Trophoblast cell (in vitro differentiated cells and primary cell): ENCODE results near the gene OSM.

Source experiments
- DNase-seq, 2 donors: peaks; one replicate each; pipeline ENCODE4 v3.0.0-alpha.2; 2016
- H2AFZ ChIP-seq: 2 replicates; pipeline ENCODE4 v1.6.1; 2013; ENCODE audit warnings: low read length, moderate library complexity, mild to moderate bottlenecking; ENCODE audit not compliant: insufficient read depth, poor library complexity
- H2AK5ac ChIP-seq: 2 replicates; pipeline ENCODE4 v1.6.1; 2013; ENCODE audit warnings: mild to moderate bottlenecking, low read length
- H2BK120ac ChIP-seq: 2 replicates; pipeline ENCODE4 v1.6.1; 2013; ENCODE audit warnings: low read length, mild to moderate bottlenecking, moderate library complexity; ENCODE audit not compliant: insufficient read depth, poor library complexity
- H2BK12ac ChIP-seq: 2 replicates; pipeline ENCODE4 v1.6.1; 2013; ENCODE audit warnings: mild to moderate bottlenecking, low read length, moderate library complexity
- H2BK5ac ChIP-seq: 2 replicates; pipeline ENCODE4 v1.6.1; 2013; ENCODE audit warnings: low read length, low read depth, moderate library complexity, mild to moderate bottlenecking; ENCODE audit not compliant: poor library complexity
- H3K14ac ChIP-seq: 2 replicates; pipeline ENCODE4 v1.6.1; 2013; ENCODE audit warnings: mild to moderate bottlenecking, low read length
- H3K18ac ChIP-seq: 2 replicates; pipeline ENCODE4 v1.6.1; 2013; ENCODE audit warnings: mild to moderate bottlenecking, low read length
- H3K23ac ChIP-seq: 2 replicates; pipeline ENCODE4 v1.6.1; 2013; ENCODE audit warnings: low read length
- H3K27ac ChIP-seq: 2 replicates; pipeline ENCODE4 v1.5.1; 2013; ENCODE audit warnings: low read depth, mild to moderate bottlenecking, inconsistent platforms, low read length, moderate library complexity
- H3K27me3 ChIP-seq: 2 replicates; pipeline ENCODE4 v1.6.1; 2013; ENCODE audit warnings: inconsistent platforms, mild to moderate bottlenecking, low read length, moderate library complexity; ENCODE audit not compliant: insufficient read depth
- H3K36me3 ChIP-seq, 2 experiments: 1 replicate in 1 of 2; 2 replicates in 1 of 2; pipeline ENCODE4 v1.6.1; 2013; ENCODE audit warnings: low read length in 2 of 2, mild to moderate bottlenecking in 2 of 2, moderate library complexity in 1 of 2; ENCODE audit not compliant: insufficient read depth in 2 of 2, control insufficient read depth in 1 of 2
- H3K4ac ChIP-seq: 2 replicates; pipeline ENCODE4 v1.6.1; 2013; ENCODE audit warnings: low read depth, mild to moderate bottlenecking, low read length, moderate library complexity
- H3K4me1 ChIP-seq, 2 experiments: 1 replicate in 1 of 2; 2 replicates in 1 of 2; pipeline ENCODE4 v1.6.1; 2013; ENCODE audit warnings: low read length in 2 of 2, mild to moderate bottlenecking in 2 of 2, moderate library complexity in 1 of 2; ENCODE audit not compliant: insufficient read depth in 2 of 2, control insufficient read depth in 1 of 2
- H3K4me2 ChIP-seq: 2 replicates; pipeline ENCODE4 v1.6.1; 2013; ENCODE audit warnings: inconsistent platforms, mild to moderate bottlenecking, low read length, moderate library complexity
- H3K4me3 ChIP-seq: 2 replicates; pipeline ENCODE4 v1.5.1; 2013; ENCODE audit warnings: mild to moderate bottlenecking, low read depth, low read length, inconsistent platforms
- H3K79me1 ChIP-seq: one replicate; pipeline ENCODE4 v1.6.1; 2013; ENCODE audit warnings: low read length
- H3K79me2 ChIP-seq: 2 replicates; pipeline ENCODE4 v1.6.1; 2013; ENCODE audit warnings: low read length, mild to moderate bottlenecking; ENCODE audit not compliant: control insufficient read depth, insufficient read depth, poor library complexity
- H3K9ac ChIP-seq: 2 replicates; pipeline ENCODE4 v1.6.1; 2013; ENCODE audit warnings: mild to moderate bottlenecking, low read length
- H3K9me3 ChIP-seq: 2 replicates; pipeline ENCODE4 v1.6.1; 2013; ENCODE audit warnings: low read depth, mild to moderate bottlenecking, control low read depth, inconsistent platforms, low read length; ENCODE audit not compliant: insufficient read depth
- H4K12ac ChIP-seq: 2 replicates; pipeline ENCODE4 v1.6.1; 2013; ENCODE audit warnings: low read depth, mild to moderate bottlenecking, low read length, moderate library complexity
- H4K8ac ChIP-seq: 2 replicates; pipeline ENCODE4 v1.6.1; 2013; ENCODE audit warnings: low read depth, mild to moderate bottlenecking, low read length, moderate library complexity
- H4K91ac ChIP-seq: one replicate; pipeline ENCODE4 v1.6.1; 2013; ENCODE audit warnings: low read depth, mild to moderate bottlenecking, low read length, moderate library complexity
- WGBS: extraction: QIAGEN DNeasy Blood & Tissue Kit; methylation state at CpG from one replicate; pipeline ENCODE4 v1.1.7; 2013; ENCODE audit warnings: missing lambda C conversion rate; ENCODE audit not compliant: insufficient read length, insufficient coverage; ENCODE audit errors: extremely low coverage; 5-methylcytosine and 5-hydroxymethylcytosine counted together

OSM gene

GRCh38 chr22:30296324-30296723, 29.7 kb upstream of the OSM start:
- no peak overlapping the region for H2BK12ac ChIP-seq

GRCh38 chr22:30295576-30295975, 28.9 kb upstream of the OSM start:
- Histone ChIP-seq H3K4me1 (peaks cover 33 to 42% of the 10 kb centered on the region in 2 experiments), H2BK120ac (no peak overlapping the region), H3K27ac (no peak overlapping the region), H2BK5ac (no peak overlapping the region), H4K12ac (no peak overlapping the region), H4K91ac (no peak overlapping the region), H3K4me2 (no peak overlapping the region), H3K9me3 (no peaks in the 10 kb centered on the region), H3K14ac (no peak overlapping the region), H4K8ac (no peak overlapping the region), H3K36me3 (peaks cover 84 to 86% of the 10 kb centered on the region in 2 experiments), H2AK5ac (no peak overlapping the region), H3K4me3 (no peak overlapping the region), H3K23ac (no peak overlapping the region), H3K18ac (peak overlapping the region; percentile 25), H3K79me1 (peaks cover 19% of the 10 kb centered on the region), H3K9ac (no peak overlapping the region), H2BK12ac (no peak overlapping the region), H3K4ac (peak overlapping the region; percentile 11), H2AFZ (no peak overlapping the region), H3K79me2 (peaks cover 5% of the 10 kb centered on the region), H3K27me3 (no peaks in the 10 kb centered on the region)
- no CpG with 5 or more reads among the region's 7 CpGs for WGBS
- no peak for DNase-seq

More at GRCh38 chr22:30296324-30296723, 29.7 kb upstream of the OSM start:
- no peak overlapping the region for H3K23ac ChIP-seq
- no peak overlapping the region for H4K12ac ChIP-seq
- H4K8ac ChIP-seq, result no peak overlapping the region
- H3K4me1 ChIP-seq, result peaks cover 26 to 40% of the 10 kb centered on the region in 2 experiments
- no peaks in the 10 kb centered on the region for H3K27me3 ChIP-seq
- H3K4ac ChIP-seq, result no peak overlapping the region
- peaks cover 8% of the 10 kb centered on the region for H3K79me2 ChIP-seq
- H2AK5ac ChIP-seq, result no peak overlapping the region
- no peak overlapping the region for H3K27ac ChIP-seq
- DNase-seq, result no peak
- H3K9ac ChIP-seq, result no peak overlapping the region
- H3K9me3 ChIP-seq, result no peaks in the 10 kb centered on the region
- no peak overlapping the region for H2AFZ ChIP-seq
- H3K18ac ChIP-seq, result peak overlapping the region; percentile 33
- WGBS, result no CpG with 5 or more reads among the region's 4 CpGs
- H3K14ac ChIP-seq, result no peak overlapping the region
- no peak overlapping the region for H2BK5ac ChIP-seq
- H3K4me3 ChIP-seq, result no peak overlapping the region
- no peak overlapping the region for H3K4me2 ChIP-seq
- H4K91ac ChIP-seq, result no peak overlapping the region
- peaks cover 88 to 89% of the 10 kb centered on the region in 2 experiments for H3K36me3 ChIP-seq
- H2BK120ac ChIP-seq, result no peak overlapping the region
- H3K79me1 ChIP-seq, result peaks cover 24% of the 10 kb centered on the region

- H3K79me1 ChIP-seq, result peaks cover 16% of the 10 kb centered on the region
- H2AK5ac ChIP-seq, result no peak overlapping the region
- no peak for DNase-seq
- H2AFZ ChIP-seq, result no peak overlapping the region
- no peak overlapping the region for H3K23ac ChIP-seq
- no peak overlapping the region for H4K12ac ChIP-seq
- H2BK12ac ChIP-seq, result no peak overlapping the region
- H3K9ac ChIP-seq, result no peak overlapping the region
- H3K27ac ChIP-seq, result no peak overlapping the region
- WGBS, result no CpG with 5 or more reads among the region's 11 CpGs
- no peak overlapping the region for H3K4me3 ChIP-seq
- H3K36me3 ChIP-seq, result peaks cover 78 to 80% of the 10 kb centered on the region in 2 experiments
- H2BK5ac ChIP-seq, result no peak overlapping the region
- H3K4me2 ChIP-seq, result no peak overlapping the region
- H2BK120ac ChIP-seq, result no peak overlapping the region
- peaks cover 39 to 45% of the 10 kb centered on the region in 2 experiments for H3K4me1 ChIP-seq
- no peak overlapping the region for H3K14ac ChIP-seq
- H3K27me3 ChIP-seq, result no peaks in the 10 kb centered on the region
- H3K9me3 ChIP-seq, result no peaks in the 10 kb centered on the region
- peaks cover 5% of the 10 kb centered on the region for H3K79me2 ChIP-seq
- peak overlapping the region; percentile 31 for H3K18ac ChIP-seq
- H3K4ac ChIP-seq, result no peak overlapping the region
- no peak overlapping the region for H4K8ac ChIP-seq
- H4K91ac ChIP-seq, result no peak overlapping the region
Observed at GRCh38 chr22:30294830-30295229, 28.2 kb upstream of the OSM start.

- no peak overlapping the region for H4K91ac ChIP-seq
- no peak overlapping the region for H2BK5ac ChIP-seq
- no peak overlapping the region for H2BK12ac ChIP-seq
- WGBS, result no CpG with 5 or more reads among the region's 9 CpGs
- H2AFZ ChIP-seq, result no peak overlapping the region
- H3K36me3 ChIP-seq, result peaks cover 73 to 74% of the 10 kb centered on the region in 2 experiments
- H3K23ac ChIP-seq, result no peak overlapping the region
- H3K27me3 ChIP-seq, result no peaks in the 10 kb centered on the region
- no peak overlapping the region for H3K14ac ChIP-seq
- H3K9ac ChIP-seq, result no peak overlapping the region
- H3K4me3 ChIP-seq, result no peak overlapping the region
- no peak overlapping the region for H3K27ac ChIP-seq
- H3K79me2 ChIP-seq, result peaks cover 6% of the 10 kb centered on the region
- no peak for DNase-seq
- no peak overlapping the region for H3K4ac ChIP-seq
- H2BK120ac ChIP-seq, result no peak overlapping the region
- peaks cover 14% of the 10 kb centered on the region for H3K79me1 ChIP-seq
- H3K4me2 ChIP-seq, result no peak overlapping the region
- peaks cover 35 to 41% of the 10 kb centered on the region in 2 experiments for H3K4me1 ChIP-seq
- peak overlapping the region; percentile 9 for H4K12ac ChIP-seq
- H2AK5ac ChIP-seq, result no peak overlapping the region
- H3K9me3 ChIP-seq, result no peaks in the 10 kb centered on the region
- H3K18ac ChIP-seq, result no peak overlapping the region
- no peak overlapping the region for H4K8ac ChIP-seq
Observed at GRCh38 chr22:30294066-30294465, 27.4 kb upstream of the OSM start.
